Islet of Langerhans (tissue), 1 donor: ENCODE data around the gene LMTK3.
A peak's percentile ranks its signal among the peaks of the same experiment; 100 is the strongest.

Source experiments
- FAIRE-seq: peaks from one replicate; lab custom pipeline; 2011; peaks lifted over from hg19 to GRCh38; lab: Jason Lieb, UNC

The LMTK3 gene, protein sequence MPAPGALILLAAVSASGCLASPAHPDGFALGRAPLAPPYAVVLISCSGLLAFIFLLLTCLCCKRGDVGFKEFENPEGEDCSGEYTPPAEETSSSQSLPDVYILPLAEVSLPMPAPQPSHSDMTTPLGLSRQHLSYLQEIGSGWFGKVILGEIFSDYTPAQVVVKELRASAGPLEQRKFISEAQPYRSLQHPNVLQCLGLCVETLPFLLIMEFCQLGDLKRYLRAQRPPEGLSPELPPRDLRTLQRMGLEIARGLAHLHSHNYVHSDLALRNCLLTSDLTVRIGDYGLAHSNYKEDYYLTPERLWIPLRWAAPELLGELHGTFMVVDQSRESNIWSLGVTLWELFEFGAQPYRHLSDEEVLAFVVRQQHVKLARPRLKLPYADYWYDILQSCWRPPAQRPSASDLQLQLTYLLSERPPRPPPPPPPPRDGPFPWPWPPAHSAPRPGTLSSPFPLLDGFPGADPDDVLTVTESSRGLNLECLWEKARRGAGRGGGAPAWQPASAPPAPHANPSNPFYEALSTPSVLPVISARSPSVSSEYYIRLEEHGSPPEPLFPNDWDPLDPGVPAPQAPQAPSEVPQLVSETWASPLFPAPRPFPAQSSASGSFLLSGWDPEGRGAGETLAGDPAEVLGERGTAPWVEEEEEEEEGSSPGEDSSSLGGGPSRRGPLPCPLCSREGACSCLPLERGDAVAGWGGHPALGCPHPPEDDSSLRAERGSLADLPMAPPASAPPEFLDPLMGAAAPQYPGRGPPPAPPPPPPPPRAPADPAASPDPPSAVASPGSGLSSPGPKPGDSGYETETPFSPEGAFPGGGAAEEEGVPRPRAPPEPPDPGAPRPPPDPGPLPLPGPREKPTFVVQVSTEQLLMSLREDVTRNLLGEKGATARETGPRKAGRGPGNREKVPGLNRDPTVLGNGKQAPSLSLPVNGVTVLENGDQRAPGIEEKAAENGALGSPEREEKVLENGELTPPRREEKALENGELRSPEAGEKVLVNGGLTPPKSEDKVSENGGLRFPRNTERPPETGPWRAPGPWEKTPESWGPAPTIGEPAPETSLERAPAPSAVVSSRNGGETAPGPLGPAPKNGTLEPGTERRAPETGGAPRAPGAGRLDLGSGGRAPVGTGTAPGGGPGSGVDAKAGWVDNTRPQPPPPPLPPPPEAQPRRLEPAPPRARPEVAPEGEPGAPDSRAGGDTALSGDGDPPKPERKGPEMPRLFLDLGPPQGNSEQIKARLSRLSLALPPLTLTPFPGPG (N-terminal part only)

DNA sequence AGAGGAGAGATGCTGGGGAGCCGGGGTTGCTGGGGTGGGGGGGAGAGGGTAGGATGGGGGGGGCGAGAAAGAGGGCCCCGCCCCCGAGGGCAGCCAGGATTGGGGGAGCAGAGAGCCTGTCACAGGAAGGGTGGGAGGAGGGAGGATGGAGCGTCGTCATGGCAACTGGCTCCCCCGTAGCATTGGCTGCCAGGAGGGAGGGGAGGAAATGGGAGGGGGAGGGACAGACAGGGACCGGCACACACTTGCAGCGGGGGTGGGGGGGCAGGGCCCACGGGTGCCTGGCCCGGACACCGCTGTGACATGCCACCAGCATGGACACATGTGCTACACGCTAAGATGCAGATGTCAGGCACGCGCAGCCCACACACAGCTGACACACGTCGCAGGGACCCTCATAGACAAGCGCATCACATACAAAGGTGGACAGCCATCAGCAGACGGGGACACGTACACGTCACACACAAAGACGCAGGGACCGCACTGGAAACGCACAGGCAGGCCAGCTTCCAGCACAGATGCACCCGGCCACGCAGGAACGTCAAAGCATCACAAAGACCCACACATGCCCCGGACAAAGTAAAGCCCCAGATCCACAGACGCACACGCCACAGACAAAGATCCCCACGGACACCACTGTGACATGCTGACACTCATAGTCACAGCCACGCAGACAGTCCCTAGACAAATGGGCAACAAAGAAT, at the start of gene LMTK3:
Gene LMTK3 (minus strand): TSS at position 36 of the 704 bp plus-strand sequence. CDS start 259 bp downstream, outside the sequence.
- FAIRE-seq: no peak

DNA sequence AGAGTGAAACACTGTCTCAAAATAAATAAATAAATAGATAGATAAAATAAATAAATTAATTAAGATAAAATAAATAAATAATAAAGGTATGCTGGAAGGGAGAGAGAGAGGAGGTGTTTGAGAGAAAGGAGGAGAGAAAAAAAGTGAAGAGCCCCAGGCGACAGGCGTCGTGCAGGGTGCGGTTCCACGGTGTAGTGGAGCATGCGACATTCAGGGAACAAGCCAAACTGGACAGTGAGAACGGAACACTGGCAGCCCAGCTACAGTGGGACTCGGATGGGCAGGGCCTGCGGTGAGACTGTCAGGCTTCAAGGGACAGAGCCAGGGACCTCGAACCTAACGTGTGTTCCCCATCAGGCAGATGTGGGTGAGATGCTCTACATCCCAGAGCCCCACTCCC, 49.8 kb upstream of the LMTK3 start:
- no peak for FAIRE-seq

DNA sequence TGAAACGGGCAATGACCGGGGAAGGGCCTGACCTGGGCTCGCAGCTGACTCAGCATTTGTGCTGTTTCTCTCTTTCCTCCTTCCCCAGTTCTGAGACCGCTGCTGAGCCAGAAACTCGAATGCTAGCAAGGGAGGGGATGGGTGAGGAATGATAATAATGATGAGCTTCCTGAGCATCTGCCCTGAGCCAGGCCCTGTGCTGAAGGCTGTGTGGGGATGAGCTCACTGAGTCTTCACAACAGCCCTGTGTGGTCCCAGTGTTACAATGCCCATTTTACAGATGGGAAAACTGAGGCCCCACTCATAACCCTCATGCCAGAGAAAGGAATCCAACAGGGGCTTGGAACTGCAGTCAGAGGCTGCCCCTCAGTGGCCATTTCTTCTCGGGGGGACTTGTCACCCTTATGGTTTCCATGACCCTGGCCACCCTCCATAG, 48.5 kb upstream of the LMTK3 start:
- no peak for FAIRE-seq

DNA sequence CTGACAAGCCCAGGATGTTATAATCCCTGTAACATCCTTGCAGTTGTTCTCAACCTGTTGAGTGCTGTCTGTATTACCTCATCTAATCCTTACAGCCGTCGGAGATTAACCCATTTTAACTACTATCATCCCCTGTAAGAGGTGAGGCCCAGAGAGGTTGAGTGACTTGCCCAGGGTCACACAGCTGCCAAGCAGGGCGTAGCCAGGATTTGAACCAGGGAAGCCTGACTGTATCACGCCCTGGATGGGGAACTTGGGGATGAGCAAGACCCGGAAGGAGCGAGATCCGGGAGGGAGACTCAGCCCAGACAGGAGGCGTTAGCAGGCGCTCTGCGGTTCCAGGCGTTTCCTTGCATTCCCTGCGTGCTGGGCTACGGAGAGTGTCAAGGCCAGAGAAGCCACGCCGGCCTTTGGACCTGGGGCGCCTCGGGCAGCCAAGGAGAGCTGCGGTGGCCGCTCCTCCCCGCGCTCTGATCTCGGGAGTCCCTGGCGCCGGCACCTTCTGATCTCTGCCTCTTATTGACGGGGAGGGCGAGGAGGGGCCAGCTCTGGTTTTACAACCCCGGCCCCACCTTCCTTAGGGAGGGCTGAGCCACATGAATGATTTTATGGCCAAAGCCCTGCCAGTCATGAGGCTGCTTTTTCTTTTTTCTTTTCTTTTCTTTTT, 46.5 kb upstream of the LMTK3 start:
- FAIRE-seq: no peak

GRCh38 chr19:48556825-48557224, 45.2 kb upstream of the LMTK3 start:
- FAIRE-seq: no peak

GRCh38 chr19:48556163-48556562, 44.5 kb upstream of the LMTK3 start:
- no peak for FAIRE-seq

- no peak for FAIRE-seq
These were observed 42.9 kb upstream of the LMTK3 start for GRCh38 chr19:48554385-48555091.

- no peak for FAIRE-seq
These were observed 42.2 kb upstream of the LMTK3 start for GRCh38 chr19:48553676-48554384.

- FAIRE-seq: no peak
These were observed 41.0 kb upstream of the LMTK3 start for GRCh38 chr19:48552406-48553322.

GRCh38 chr19:48551437-48552302, 40.0 kb upstream of the LMTK3 start, which contains the start of gene SULT2B1:
Gene SULT2B1 (plus strand): TSS chr19:48552172. CDS start chr19:48552253, 81 bp downstream.
- FAIRE-seq: no peak

DNA sequence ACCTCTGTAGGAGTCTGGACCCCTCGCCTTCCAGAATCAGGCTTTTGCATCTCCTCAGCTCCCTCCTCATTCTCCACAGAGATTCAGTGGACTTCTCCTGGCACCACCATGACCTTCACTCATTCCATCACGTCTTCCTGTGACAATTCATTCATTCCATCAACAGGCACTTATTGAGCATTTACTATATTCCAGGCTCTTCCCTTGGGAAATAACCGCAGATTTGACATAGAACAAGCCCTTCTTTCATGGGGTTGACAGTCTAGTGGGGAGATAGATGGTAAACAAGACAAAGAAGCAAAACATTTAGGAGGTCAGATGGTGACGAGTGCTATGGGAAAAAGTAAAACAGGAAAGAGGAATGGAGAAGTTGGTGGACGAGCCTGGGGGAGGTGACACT, 37.7 kb upstream of the LMTK3 start:
- no peak for FAIRE-seq

- FAIRE-seq: no peak
These were observed 36.7 kb upstream of the LMTK3 start for GRCh38 chr19:48548253-48548911.

DNA sequence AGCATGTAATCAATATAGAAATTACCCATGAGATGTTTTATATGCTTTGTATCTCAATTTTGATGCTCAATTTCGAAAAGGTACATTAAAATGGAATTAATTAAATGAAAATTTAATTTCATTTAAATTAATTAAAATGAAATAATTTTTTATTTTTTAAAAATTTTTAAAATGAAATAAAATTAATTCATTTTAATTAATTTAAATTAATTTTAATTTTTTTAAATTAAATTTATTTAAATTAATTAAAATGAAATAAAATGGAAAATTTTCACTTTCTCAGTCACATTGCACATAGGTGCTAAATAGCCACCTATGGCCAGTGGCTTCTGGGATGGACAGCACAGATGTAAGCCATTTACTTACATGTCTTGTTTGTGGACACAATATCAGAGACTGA, 36.1 kb upstream of the LMTK3 start:
- peak; percentile 5 for FAIRE-seq

- FAIRE-seq: no peak
These were observed 33.5 kb upstream of the LMTK3 start for GRCh38 chr19:48544856-48545750.

DNA sequence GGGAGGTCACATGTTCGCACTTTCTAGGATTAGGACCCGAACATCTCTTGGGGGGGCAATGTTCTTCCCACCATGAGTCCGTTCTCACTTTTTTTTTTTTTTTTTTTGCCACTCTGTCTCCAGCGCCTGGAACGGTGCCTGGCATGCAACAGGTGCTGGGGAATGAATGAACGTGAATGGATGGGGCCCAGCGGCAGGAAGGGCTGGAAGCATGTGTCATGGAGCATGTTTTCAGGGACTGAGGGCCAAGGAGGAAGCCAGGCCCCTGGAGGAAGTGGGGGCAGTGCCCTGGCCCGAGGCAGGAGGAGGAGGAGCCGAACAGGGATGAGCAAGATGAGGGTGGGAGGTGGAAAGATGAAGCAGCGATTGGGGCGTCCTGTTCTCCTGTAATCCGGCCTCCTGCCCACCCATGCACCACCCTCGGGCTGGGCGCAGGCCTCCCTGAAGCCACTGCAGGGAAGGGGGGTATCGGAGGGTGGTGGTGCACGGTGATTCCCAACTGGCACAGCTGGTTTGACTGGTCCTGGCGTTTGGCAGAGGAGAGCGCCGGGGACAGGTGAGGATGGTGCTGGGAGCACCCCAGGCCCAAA, 31.6 kb upstream of the LMTK3 start:
- FAIRE-seq: no peak

DNA sequence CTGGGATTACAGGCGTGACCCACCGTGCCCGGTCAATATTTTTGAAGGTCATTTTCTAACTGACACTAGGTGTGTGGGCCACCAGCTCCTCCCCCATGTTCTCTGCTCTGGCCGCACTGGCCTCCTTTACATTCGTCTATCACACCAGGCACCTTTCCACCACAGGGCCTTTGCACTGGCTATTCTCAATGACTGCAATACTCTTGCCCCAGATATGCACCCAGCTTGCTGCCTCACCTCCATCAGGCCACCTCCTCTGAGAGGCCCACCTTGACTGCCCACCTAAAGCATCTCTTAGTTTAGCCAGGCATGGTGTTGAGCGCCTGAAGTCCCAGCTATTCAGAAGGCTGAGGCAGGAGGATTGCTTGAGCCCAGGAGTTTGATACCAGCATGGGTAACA, 30.2 kb upstream of the LMTK3 start:
- no peak for FAIRE-seq
